Prostate gland (tissue), 2 donors: ENCODE measurements around the gene TECPR2.

Experiments
- POLR2A ChIP-seq: fragments of 450-650 bp; IDR thresholded peaks from one replicate; pipeline ENCODE4 v1.6.1; 2016; ENCODE audit warnings: antibody characterized with exemption, mild to moderate bottlenecking
- POLR2AphosphoS5 ChIP-seq: sonication (generic); formaldehyde crosslinking; IDR thresholded peaks from one replicate; pipeline ENCODE4 v1.6.1; 2017; ENCODE audit warnings: antibody characterized with exemption
- TF ChIP-seq, protein P1 (sequence below), 4 experiments: fragments of 200-600 bp in 2 of 4; fragments of 450-650 bp in 2 of 4; sonication (generic) in 2 of 4; IDR thresholded peaks; 1 replicate in 3 of 4; 2 replicates in 1 of 4; pipeline ENCODE4 v1.5.1; 2016 to 2019; ENCODE audit warnings: antibody characterized with exemption in 4 of 4, mild to moderate bottlenecking in 2 of 4, moderate library complexity in 2 of 4

DNA sequence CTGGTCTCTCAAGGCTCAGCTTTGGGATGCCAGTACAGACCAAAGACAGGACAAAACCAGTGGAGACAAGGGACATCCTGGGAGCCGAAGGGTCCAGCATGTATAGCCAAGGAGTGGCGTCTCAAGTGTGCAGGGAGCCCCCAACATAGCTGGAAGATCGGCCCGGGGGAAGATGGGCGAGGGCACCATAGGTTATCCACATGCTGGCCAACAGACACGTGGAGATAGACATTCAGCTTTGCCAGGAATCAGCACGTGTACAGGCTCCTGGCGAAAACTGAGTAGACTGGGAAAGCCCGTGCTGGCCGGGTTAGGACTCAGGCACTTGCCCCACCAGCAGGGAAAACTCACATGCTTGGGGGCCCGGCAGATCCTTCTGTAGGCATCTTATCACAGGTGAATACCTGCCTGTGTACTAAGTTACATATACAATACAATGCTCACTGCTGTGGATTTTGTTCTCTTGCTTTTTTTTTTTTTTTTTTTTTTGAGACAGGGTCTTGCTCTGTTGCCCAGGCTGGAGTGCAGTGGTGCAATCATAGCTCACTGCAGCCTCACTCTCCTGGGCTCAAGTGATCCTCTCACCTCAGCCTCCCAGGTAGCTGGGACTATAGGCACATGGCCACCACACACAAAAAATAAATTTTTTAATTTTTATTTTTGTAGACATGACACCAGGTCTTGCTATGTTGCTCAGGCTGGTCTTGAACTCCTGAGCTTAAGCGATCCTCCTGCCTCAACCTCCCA lies 152.4 kb downstream of the TECPR2 start:
- TF ChIP-seq, protein P1, sequence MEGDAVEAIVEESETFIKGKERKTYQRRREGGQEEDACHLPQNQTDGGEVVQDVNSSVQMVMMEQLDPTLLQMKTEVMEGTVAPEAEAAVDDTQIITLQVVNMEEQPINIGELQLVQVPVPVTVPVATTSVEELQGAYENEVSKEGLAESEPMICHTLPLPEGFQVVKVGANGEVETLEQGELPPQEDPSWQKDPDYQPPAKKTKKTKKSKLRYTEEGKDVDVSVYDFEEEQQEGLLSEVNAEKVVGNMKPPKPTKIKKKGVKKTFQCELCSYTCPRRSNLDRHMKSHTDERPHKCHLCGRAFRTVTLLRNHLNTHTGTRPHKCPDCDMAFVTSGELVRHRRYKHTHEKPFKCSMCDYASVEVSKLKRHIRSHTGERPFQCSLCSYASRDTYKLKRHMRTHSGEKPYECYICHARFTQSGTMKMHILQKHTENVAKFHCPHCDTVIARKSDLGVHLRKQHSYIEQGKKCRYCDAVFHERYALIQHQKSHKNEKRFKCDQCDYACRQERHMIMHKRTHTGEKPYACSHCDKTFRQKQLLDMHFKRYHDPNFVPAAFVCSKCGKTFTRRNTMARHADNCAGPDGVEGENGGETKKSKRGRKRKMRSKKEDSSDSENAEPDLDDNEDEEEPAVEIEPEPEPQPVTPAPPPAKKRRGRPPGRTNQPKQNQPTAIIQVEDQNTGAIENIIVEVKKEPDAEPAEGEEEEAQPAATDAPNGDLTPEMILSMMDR (IDR thresholded peaks at IDR 0.05): no peak
- TF ChIP-seq POLR2AphosphoS5 (no peak), POLR2A (no peak)
